ENCODE data around the gene CHST7. TPM values are rescaled to one million over a fixed set of nuclear protein-coding genes. Genes with fewer than 3 reads are reported as not detected.

The CHST7 gene
- total RNA-seq, 1 experiment from 2014 or later, result 17.1 TPM

DNA sequence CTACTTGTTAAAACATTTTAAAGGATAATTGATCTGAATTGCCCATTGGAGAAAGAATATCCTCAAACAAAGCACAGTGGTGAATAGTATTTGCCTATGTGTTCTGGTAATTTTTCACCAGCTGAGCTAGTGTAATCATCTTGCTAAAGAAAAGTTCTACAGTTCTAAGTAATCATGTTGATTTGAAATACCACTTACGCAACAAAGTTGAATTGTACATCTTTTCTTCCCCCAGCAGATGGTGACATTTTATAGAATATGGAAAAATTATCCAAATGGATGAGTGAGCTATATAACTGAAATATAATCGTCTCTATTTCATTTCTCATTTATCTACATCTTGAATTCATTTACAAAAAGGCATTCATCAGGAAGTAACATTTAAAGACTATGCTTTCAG lies 18.6 kb upstream of the CHST7 start:
- Histone ChIP-seq H2BK15ac (ENCODE audit: low read depth, low read length) (no peak overlapping the region), H2BK120ac (ENCODE audit: low read depth, low read length, poor library complexity, severe bottlenecking) (no peak overlapping the region), H3K79me2 (ENCODE audit: insufficient read depth, low read length) (no peaks in the 10 kb centered on the region), H2BK12ac (ENCODE audit: insufficient read length, low read depth, low read length) (no peak overlapping the region), H3K23ac (ENCODE audit: insufficient read length, low read depth, low read length) (no peak overlapping the region), H3K56ac (ENCODE audit: insufficient read length, low read depth, low read length) (no peak overlapping the region), H3K4me1 (ENCODE audit: insufficient read depth, low read length) (no peaks in the 10 kb centered on the region), H4K8ac (replicated peaks; ENCODE audit: insufficient read length, low read depth, low read length) (no peak overlapping the region), H3K79me1 (ENCODE audit: insufficient read depth, low read depth, low read length, poor library complexity, severe bottlenecking) (no peaks in the 10 kb centered on the region), H4K5ac (ENCODE audit: insufficient read length, low read depth, low read length) (no peak overlapping the region), H2AFZ (ENCODE audit: low read length) (no peak overlapping the region), H4K91ac (ENCODE audit: insufficient read length, low read depth, low read length) (no peak overlapping the region), H2BK20ac (ENCODE audit: low read depth, low read length, poor library complexity, severe bottlenecking) (no peak overlapping the region), H3T11ph (ENCODE audit: low read length) (no peak overlapping the region), H3K9me3 (ENCODE audit: control insufficient read depth, low read depth, low read length) (peaks cover 5% of the 10 kb centered on the region), H2AK5ac (ENCODE audit: insufficient read length, low read length) (no peak overlapping the region), H3K4me2 (ENCODE audit: insufficient read depth, insufficient read length, low read length) (no peak overlapping the region), H3K27ac (ENCODE audit: insufficient read length, low read depth, low read length) (no peak overlapping the region), H3K23me2 (ENCODE audit: insufficient read length, low read depth, low read length, poor library complexity, severe bottlenecking) (no peaks in the 10 kb centered on the region), H3K27me3 (ENCODE audit: insufficient read depth, low read length) (no peaks in the 10 kb centered on the region), H3K18ac (ENCODE audit: insufficient read length, low read depth, low read length) (no peak overlapping the region), H3K4ac (ENCODE audit: low read depth, low read length) (no peak overlapping the region), H2BK5ac (ENCODE audit: insufficient read length, low read length) (no peak overlapping the region), H3K9ac (ENCODE audit: extremely low read depth, insufficient read length, low read length) (no peak overlapping the region), H3K14ac (ENCODE audit: insufficient read depth, low read length) (no peak overlapping the region), H4K20me1 (ENCODE audit: control insufficient read depth, insufficient read depth, insufficient read length) (no peaks in the 10 kb centered on the region)
- WGBS (ENCODE audit: extremely low coverage, insufficient read length, low lambda C conversion rate), result no CpG with 5 or more reads among the region's 2 CpGs
- peaks cover 63 to 66% of the 10 kb centered on the region in 2 experiments for H3K9me3 Mint-ChIP-seq
- H3K4me3 Mint-ChIP-seq, result no peak overlapping the region
- peaks cover 8 to 15% of the 10 kb centered on the region in 2 experiments for H3K4me1 Mint-ChIP-seq
- peaks cover 21 to 27% (median 25%) of the 10 kb centered on the region in 3 experiments for H3K36me3 Mint-ChIP-seq (ENCODE audit: insufficient read depth in 1 of 3, low read depth in 3 of 3)
- no peaks in the 10 kb centered on the region for H3K27me3 Mint-ChIP-seq (ENCODE audit: low read depth)
- DNase-seq, result no peak
- 0 out of 7 replicates have a peak overlapping the region, but pooled peaks of 1 of the 3 experiments have one; percentile 50 for H3K27ac Mint-ChIP-seq
- TF ChIP-seq, protein P1, sequence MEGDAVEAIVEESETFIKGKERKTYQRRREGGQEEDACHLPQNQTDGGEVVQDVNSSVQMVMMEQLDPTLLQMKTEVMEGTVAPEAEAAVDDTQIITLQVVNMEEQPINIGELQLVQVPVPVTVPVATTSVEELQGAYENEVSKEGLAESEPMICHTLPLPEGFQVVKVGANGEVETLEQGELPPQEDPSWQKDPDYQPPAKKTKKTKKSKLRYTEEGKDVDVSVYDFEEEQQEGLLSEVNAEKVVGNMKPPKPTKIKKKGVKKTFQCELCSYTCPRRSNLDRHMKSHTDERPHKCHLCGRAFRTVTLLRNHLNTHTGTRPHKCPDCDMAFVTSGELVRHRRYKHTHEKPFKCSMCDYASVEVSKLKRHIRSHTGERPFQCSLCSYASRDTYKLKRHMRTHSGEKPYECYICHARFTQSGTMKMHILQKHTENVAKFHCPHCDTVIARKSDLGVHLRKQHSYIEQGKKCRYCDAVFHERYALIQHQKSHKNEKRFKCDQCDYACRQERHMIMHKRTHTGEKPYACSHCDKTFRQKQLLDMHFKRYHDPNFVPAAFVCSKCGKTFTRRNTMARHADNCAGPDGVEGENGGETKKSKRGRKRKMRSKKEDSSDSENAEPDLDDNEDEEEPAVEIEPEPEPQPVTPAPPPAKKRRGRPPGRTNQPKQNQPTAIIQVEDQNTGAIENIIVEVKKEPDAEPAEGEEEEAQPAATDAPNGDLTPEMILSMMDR (conservative IDR thresholded peaks at IDR 0.05), result peak; percentile 21; the same call in 1 of the 3 replicates

Measured in H9 (cell line).